Activated CD4-positive, alpha-beta T cell treated with anti-CD3 and anti-CD28 coated beads, Interleukin-2, amount 10 ng/mL, durations not matched to agents 7 days and 5 days (primary cell): Measurements from ENCODE around the gene LLGL2. TPM values are rescaled to one million over a fixed set of nuclear protein-coding genes. Genes with fewer than 3 reads are reported as not detected.

ENCODE experiments used
- CTCF ChIA-PET: fragments of 350-600 bp; sonication (Branson Sonifier 250); formaldehyde crosslinking; loops from one replicate; lab custom pipeline; 2021; ENCODE audit warnings: antibody characterized with exemption; lab: Charles Lee
- POLR2A ChIA-PET: fragments of 350-600 bp; sonication (Branson Sonifier 250); formaldehyde crosslinking; loops from one replicate; lab custom pipeline; 2021; ENCODE audit warnings: antibody characterized with exemption; lab: Charles Lee
- DNase-seq: peaks from one replicate; pipeline ENCODE4 v3.0.0-alpha.2; 2020
- H3K27ac Mint-ChIP-seq: one replicate; pipeline ENCODE4 v1.8.0; 2021; ENCODE audit warnings: mild to moderate bottlenecking, moderate library complexity, mixed read lengths
- H3K27me3 Mint-ChIP-seq: one replicate; pipeline ENCODE4 v1.8.0; 2021; ENCODE audit warnings: mixed read lengths
- H3K36me3 Mint-ChIP-seq: one replicate; pipeline ENCODE4 v1.8.0; 2021; ENCODE audit warnings: low read depth, mixed read lengths
- H3K4me1 Mint-ChIP-seq: one replicate; pipeline ENCODE4 v1.8.0; 2021; ENCODE audit warnings: mixed read lengths
- H3K4me3 Mint-ChIP-seq: one replicate; pipeline ENCODE4 v1.8.0; 2021; ENCODE audit warnings: mild to moderate bottlenecking, moderate library complexity, mixed read lengths
- H3K9me3 Mint-ChIP-seq: one replicate; pipeline ENCODE4 v1.8.0; 2021; ENCODE audit warnings: mixed read lengths
- total RNA-seq, 2 experiments: library from RNA; stranded (reverse); gene quantifications; one replicate each; pipeline ENCODE4 v1.2.3, GENCODE V29; 2021

The LLGL2 gene
- total RNA-seq, 2 experiments from 2014 or later, result 17.8 to 24.2 TPM

DNA sequence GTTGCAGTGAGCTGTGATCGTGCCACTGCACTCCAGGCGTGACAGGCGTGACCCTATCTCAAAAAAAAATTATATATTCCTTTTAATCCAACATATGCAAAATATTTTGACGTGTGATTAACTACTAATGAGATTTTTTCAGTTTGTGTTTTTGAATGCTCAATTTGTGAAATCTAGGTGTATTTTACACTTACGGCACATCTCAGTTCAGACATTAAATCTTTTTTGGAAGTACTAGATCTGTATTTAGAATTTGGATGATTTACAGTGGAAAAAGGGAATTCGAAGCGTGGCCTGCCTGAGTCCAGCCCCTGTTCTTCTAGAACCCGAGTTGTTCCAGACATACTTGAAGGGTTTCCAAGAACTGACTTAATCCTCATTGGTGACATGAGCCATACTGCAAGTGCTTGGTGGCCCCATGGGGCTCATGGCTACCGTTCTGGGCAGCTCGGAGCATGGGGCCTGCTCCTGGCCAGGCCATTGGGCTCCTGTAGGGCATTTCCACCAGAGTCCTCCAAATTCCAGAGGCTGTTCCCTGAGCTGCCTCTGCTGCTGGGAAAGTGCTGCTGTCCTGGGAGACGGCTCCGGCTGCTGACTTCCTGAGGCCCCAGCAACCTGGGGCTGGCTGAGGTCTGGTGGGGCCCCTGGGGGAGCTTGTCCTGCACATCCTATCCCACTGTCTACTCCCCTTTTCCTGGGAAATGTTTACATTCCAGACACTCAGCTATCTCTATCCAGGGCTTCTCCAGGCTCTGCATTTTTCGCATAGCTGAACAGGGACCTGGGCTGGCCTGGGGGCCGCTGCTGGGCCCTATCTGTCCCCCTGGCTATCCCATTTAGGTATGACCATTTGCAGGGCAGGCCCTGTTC is 27.2 kb downstream of the LLGL2 start:
- ChIA-PET POLR2A (interaction anchor here (0.5 kb wide), 1 partner anchor 262 kb away, joined by 5 read pairs; no protein-coding TSS in a partner anchor), CTCF (interaction anchor here (0.6 to 1.3 kb wide), 4 partner anchors 10 to 185 kb away, joined by 3 to 4 read pairs (median 3); partner anchors contain the start of gene LLGL2)
- DNase-seq, result no peak
- no peak overlapping the region for H3K4me3 Mint-ChIP-seq
- H3K4me1 Mint-ChIP-seq, result peaks cover 2% of the 10 kb centered on the region
- H3K27ac Mint-ChIP-seq, result no peak overlapping the region
- no peaks in the 10 kb centered on the region for H3K27me3 Mint-ChIP-seq
- no peaks in the 10 kb centered on the region for H3K36me3 Mint-ChIP-seq
- H3K9me3 Mint-ChIP-seq, result no peaks in the 10 kb centered on the region

DNA sequence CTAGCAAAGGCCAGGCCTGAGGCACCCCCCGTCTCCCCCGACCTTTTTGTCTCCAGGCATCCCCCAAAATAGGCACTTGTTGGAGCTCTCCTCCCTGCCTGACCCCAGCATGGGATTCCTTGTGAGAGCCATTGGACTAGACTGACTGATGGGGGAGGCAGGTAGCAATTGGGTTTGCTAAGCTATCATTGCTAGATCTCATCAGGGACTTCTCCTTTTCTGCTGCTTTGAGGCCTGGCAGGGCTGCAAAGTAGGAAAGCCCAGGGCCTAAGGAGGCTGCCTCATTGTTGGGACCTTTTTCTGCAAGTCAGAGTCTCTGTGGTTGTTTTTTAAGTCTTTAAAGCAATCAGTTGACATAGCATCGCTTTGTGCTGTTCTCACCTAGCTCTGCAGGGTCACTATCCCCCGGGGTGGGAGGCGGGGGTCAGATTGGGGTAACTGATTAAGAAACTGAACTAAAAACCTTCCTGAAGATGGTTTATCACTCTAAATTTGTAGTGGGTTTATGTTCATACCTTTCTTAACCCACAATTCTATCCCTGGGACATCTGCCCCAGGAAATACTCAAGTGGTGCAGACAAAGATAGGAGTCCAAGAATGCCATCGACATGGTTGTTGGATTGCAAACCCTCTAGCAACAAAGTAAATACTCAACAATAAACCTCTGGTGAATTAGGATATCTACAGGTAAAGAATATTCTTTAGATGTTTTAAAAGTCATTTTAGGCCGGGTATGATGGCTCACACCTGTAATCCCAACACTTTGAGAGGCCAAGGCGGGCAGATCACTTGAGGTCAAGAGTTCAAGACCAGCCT is 28.0 kb downstream of the LLGL2 start:
- no peaks in the 10 kb centered on the region for H3K36me3 Mint-ChIP-seq
- no peak overlapping the region for H3K4me3 Mint-ChIP-seq
- POLR2A ChIA-PET, result no interaction called here
- CTCF ChIA-PET, result interaction anchor here (0.6 to 1.1 kb wide), 2 partner anchors 11 to 184 kb away, joined by 3 read pairs; no protein-coding TSS in a partner anchor
- no peak overlapping the region for H3K27ac Mint-ChIP-seq
- no peak for DNase-seq
- H3K4me1 Mint-ChIP-seq, result peaks cover 2% of the 10 kb centered on the region
- no peaks in the 10 kb centered on the region for H3K9me3 Mint-ChIP-seq
- H3K27me3 Mint-ChIP-seq, result no peaks in the 10 kb centered on the region

GRCh38 chr17:75555679-75556153 is 30.2 kb downstream of the LLGL2 start:
- Mint-ChIP-seq H3K4me1 (no peaks in the 10 kb centered on the region), H3K9me3 (no peaks in the 10 kb centered on the region), H3K4me3 (no peak overlapping the region), H3K27me3 (no peaks in the 10 kb centered on the region), H3K27ac (no peak overlapping the region), H3K36me3 (no peaks in the 10 kb centered on the region)
- ChIA-PET POLR2A (no interaction called here), CTCF (no interaction called here)
- DNase-seq, result no peak

- Mint-ChIP-seq H3K27ac (no peak overlapping the region), H3K4me3 (no peak overlapping the region), H3K27me3 (no peaks in the 10 kb centered on the region), H3K36me3 (no peaks in the 10 kb centered on the region), H3K9me3 (no peaks in the 10 kb centered on the region), H3K4me1 (no peaks in the 10 kb centered on the region)
- ChIA-PET POLR2A (no interaction called here), CTCF (interaction anchor here (1.4 kb wide), 1 partner anchor 20 kb away, joined by 3 read pairs; no protein-coding TSS in a partner anchor)
- no peak for DNase-seq
These were observed 31.8 kb downstream of the LLGL2 start for GRCh38 chr17:75557075-75557851.

DNA sequence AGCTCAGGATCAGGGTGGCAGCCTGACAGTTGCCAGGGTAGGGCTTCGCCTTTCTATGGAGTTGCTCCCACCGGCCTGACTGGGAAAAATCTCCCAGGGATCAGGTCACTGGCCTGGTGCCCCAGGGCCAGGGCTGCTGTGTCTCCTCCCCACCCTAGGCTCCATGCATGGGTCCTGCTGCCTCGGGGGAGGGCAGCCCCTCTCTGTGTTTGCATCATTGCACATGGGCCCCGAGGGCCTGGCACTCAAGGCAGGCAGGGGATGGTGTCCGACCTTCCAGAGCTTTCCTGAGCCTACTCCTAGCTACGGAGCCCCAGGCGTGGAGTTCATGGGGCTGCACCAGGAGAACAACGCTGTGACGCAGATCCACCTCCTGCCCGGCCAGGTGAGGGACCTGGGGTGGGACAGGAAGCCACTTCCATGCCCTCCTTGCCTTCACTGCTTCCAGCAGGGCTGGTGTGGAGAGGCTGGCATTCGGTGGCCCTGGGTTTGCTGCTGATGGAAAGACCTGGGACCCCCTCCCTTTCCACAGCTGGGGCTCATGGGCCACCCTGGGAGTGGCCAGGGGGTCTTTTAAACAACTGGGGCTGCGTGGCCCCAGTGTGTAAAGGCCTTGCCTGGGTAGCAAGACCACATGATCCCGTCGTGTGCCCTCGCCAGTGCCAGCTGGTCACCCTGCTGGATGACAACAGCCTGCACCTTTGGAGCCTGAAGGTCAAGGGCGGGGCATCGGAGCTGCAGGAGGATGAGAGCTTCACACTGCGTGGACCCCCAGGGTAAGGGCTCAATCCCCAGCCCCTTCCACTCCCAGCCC is 32.6 kb downstream of the LLGL2 start:
- Mint-ChIP-seq H3K9me3 (no peaks in the 10 kb centered on the region), H3K27me3 (no peaks in the 10 kb centered on the region), H3K36me3 (no peaks in the 10 kb centered on the region), H3K27ac (no peak overlapping the region), H3K4me3 (no peak overlapping the region), H3K4me1 (no peaks in the 10 kb centered on the region)
- no peak for DNase-seq
- POLR2A ChIA-PET, result no interaction called here
- CTCF ChIA-PET, result interaction anchor here (1.4 kb wide), 1 partner anchor 21 kb away, joined by 3 read pairs; no protein-coding TSS in a partner anchor

- no peaks in the 10 kb centered on the region for H3K9me3 Mint-ChIP-seq
- H3K4me1 Mint-ChIP-seq, result no peaks in the 10 kb centered on the region
These were observed 33.4 kb downstream of the LLGL2 start for GRCh38 chr17:75558666-75559530.

DNA sequence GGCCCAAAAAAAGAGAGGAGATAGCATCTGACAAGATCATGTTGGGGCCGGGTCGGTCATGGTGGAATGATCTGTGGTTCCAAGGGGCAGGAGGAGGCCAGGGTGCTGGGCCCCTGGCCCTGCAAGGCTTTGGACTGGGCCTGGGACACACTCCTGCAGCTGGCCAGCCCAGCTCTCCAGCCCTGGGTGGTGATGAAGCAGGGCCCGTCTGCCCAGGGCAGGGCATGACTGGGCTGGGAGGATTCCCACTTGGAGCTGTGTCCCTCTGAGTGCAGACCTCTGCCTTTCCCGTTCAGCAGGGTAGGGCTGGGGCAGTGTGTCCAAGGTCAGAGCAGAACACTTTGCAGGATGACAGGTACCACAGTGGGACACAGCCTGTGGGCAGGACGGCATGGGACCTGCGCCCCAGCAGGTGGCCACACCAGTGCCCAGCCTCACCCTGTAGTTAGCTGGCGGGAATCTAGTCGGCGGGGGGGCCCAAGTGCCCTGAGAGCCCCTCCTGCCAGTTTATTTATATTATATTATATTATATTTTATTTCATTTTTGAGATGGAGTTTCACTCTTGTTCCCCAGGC is 34.5 kb downstream of the LLGL2 start:
- no peaks in the 10 kb centered on the region for H3K4me1 Mint-ChIP-seq
- no peak overlapping the region for H3K27ac Mint-ChIP-seq
- no peaks in the 10 kb centered on the region for H3K9me3 Mint-ChIP-seq
- ChIA-PET POLR2A (no interaction called here), CTCF (interaction anchor here (0.5 to 0.6 kb wide), 2 partner anchors 270 to 391 kb away, joined by 3 to 4 read pairs; no protein-coding TSS in a partner anchor)
- H3K36me3 Mint-ChIP-seq, result no peaks in the 10 kb centered on the region
- H3K4me3 Mint-ChIP-seq, result no peak overlapping the region
- H3K27me3 Mint-ChIP-seq, result no peaks in the 10 kb centered on the region
- DNase-seq, result no peak

More at GRCh38 chr17:75558666-75559530, 33.4 kb downstream of the LLGL2 start:
- POLR2A ChIA-PET, result no interaction called here
- CTCF ChIA-PET, result interaction anchor here (1.4 kb wide), 1 partner anchor 22 kb away, joined by 3 read pairs; no protein-coding TSS in a partner anchor
- Mint-ChIP-seq H3K4me3 (no peak overlapping the region), H3K27ac (peak overlapping the region; percentile 52), H3K27me3 (no peaks in the 10 kb centered on the region), H3K36me3 (no peaks in the 10 kb centered on the region)
- DNase-seq, result no peak

DNA sequence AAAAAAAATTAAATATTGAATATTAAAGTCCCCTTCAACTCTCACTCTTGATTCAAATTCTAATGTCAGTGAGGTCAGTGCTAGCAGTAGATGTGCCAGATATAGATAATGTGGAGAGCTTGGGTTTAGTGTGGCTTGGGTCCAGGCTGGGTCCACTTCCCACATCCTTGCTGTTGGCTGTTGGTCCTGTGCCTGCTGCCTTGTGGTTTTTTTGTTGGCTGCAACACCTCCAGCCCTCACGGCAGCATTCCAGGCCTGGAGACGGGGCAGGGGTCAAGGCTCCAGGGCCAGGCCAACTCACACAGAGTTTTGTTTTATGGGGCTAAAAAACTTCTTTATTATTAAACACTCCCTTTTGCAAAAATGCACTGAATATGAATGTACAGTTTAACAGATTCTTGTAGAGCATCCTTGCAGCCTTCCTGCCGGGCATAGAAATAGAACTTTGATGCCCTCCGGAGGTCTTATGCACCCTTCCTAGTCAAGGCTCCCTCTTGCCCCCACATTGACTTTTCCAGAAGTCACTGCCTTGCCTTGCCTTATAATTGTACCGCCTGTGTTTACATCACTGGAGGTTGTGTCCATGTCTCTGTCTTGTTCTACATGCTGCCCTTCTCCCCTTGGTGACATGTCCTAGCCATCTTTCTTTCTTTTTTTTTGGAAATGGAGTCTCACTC is 36.6 kb downstream of the LLGL2 start:
- DNase-seq, result no peak
- no peaks in the 10 kb centered on the region for H3K4me1 Mint-ChIP-seq
- ChIA-PET CTCF (no interaction called here), POLR2A (no interaction called here)
- H3K27me3 Mint-ChIP-seq, result no peaks in the 10 kb centered on the region
- no peak overlapping the region for H3K4me3 Mint-ChIP-seq
- H3K9me3 Mint-ChIP-seq, result no peaks in the 10 kb centered on the region
- no peaks in the 10 kb centered on the region for H3K36me3 Mint-ChIP-seq
- no peak overlapping the region for H3K27ac Mint-ChIP-seq

GRCh38 chr17:75563063-75563758 is 37.7 kb downstream of the LLGL2 start:
- ChIA-PET POLR2A (no interaction called here), CTCF (interaction anchor here (0.6 kb wide), 1 partner anchor 549 kb away, joined by 3 read pairs; no protein-coding TSS in a partner anchor)
- Mint-ChIP-seq H3K4me1 (no peaks in the 10 kb centered on the region), H3K4me3 (no peak overlapping the region), H3K9me3 (no peaks in the 10 kb centered on the region), H3K27me3 (no peaks in the 10 kb centered on the region), H3K36me3 (no peaks in the 10 kb centered on the region), H3K27ac (no peak overlapping the region)
- DNase-seq, result no peak

GRCh38 chr17:75564195-75564594 is 38.7 kb downstream of the LLGL2 start:
- CTCF ChIA-PET, result interaction anchor here (1.0 to 1.5 kb wide), 2 partner anchors 17 to 24 kb away, joined by 3 to 4 read pairs; no protein-coding TSS in a partner anchor
- no peak overlapping the region for H3K27ac Mint-ChIP-seq
- H3K4me3 Mint-ChIP-seq, result no peak overlapping the region
- no peaks in the 10 kb centered on the region for H3K27me3 Mint-ChIP-seq
- H3K4me1 Mint-ChIP-seq, result no peaks in the 10 kb centered on the region
- H3K36me3 Mint-ChIP-seq, result no peaks in the 10 kb centered on the region
- H3K9me3 Mint-ChIP-seq, result no peaks in the 10 kb centered on the region
- no peak for DNase-seq
- POLR2A ChIA-PET, result no interaction called here
